IMR-90 (cell line): ENCODE measurements around the gene LMAN2L. TPM values are rescaled to one million over a fixed set of nuclear protein-coding genes. Genes with fewer than 3 reads are reported as not detected.

Experiments used
- ATAC-seq: fragments of 200-7000 bp; cut with Tn5 transposase; 2 replicates; pipeline ENCODE4 v1.9.1; 2020; ENCODE audit warnings: low read depth, mild to moderate bottlenecking, moderate library complexity
- BruUV-seq: library from RNA; stranded (reverse); fragments of 400-500 nt; replicated peaks from 2 replicates; lab custom pipeline; 2021; lab: Mats Ljungman, UMichigan
- CTCF ChIA-PET: fragments of 300-600 bp; formaldehyde crosslinking; extraction: SDS; loops from one replicate; lab custom pipeline; 2021; ENCODE audit warnings: antibody characterized with exemption; lab: Yijun Ruan, JAX
- POLR2A ChIA-PET: fragments of 300-600 bp; sonication (Branson Sonifier 250); formaldehyde crosslinking; loops from one replicate; lab custom pipeline; 2022; ENCODE audit warnings: antibody characterized with exemption; ENCODE audit not compliant: unreplicated experiment; lab: Charles Lee
- DNase-seq: peaks from one replicate; pipeline ENCODE4 v3.0.0; 2013
- H2AFZ ChIP-seq: replicated peaks from 2 replicates; pipeline ENCODE3; 2013; ENCODE audit warnings: low read length, mild to moderate bottlenecking; ENCODE audit not compliant: poor library complexity
- H2AK5ac ChIP-seq: 2 replicates; pipeline ENCODE4 v1.6.1; 2013; ENCODE audit warnings: low read depth, low read length, inconsistent platforms
- H2AK9ac ChIP-seq: replicated peaks from 2 replicates; pipeline ENCODE3; 2013; ENCODE audit warnings: mild to moderate bottlenecking, low read depth, low read length, moderate library complexity; ENCODE audit not compliant: poor library complexity
- H2BK120ac ChIP-seq: 2 replicates; pipeline ENCODE4 v1.6.1; 2013; ENCODE audit warnings: low read depth, low read length, inconsistent platforms
- H2BK15ac ChIP-seq: 3 replicates; pipeline ENCODE4 v1.6.1; 2013; ENCODE audit warnings: low read depth, low read length, inconsistent platforms
- H2BK20ac ChIP-seq: 2 replicates; pipeline ENCODE4 v1.6.1; 2013; ENCODE audit warnings: low read depth, mild to moderate bottlenecking, inconsistent platforms, low read length, moderate library complexity
- H2BK5ac ChIP-seq: 2 replicates; pipeline ENCODE4 v1.6.1; 2013; ENCODE audit warnings: mild to moderate bottlenecking, low read depth, low read length, inconsistent platforms; ENCODE audit not compliant: poor library complexity, severe bottlenecking
- H3K14ac ChIP-seq: replicated peaks from 2 replicates; pipeline ENCODE4 v1.6.1; 2013; ENCODE audit warnings: low read depth, low read length, inconsistent platforms
- H3K18ac ChIP-seq: 2 replicates; pipeline ENCODE4 v1.6.1; 2013; ENCODE audit warnings: low read depth, low read length, control low read depth
- H3K23ac ChIP-seq: 2 replicates; pipeline ENCODE4 v1.6.1; 2013; ENCODE audit warnings: low read depth, low read length, inconsistent platforms
- H3K27ac ChIP-seq: 2 replicates; pipeline ENCODE4 v1.5.1; 2013; ENCODE audit warnings: mild to moderate bottlenecking, control low read depth, low read length; ENCODE audit not compliant: insufficient read depth
- H3K27me3 ChIP-seq: 2 replicates; pipeline ENCODE4 v1.6.1; 2013; ENCODE audit warnings: low read length; ENCODE audit not compliant: control insufficient read depth, insufficient read depth
- H3K36me3 ChIP-seq: 2 replicates; pipeline ENCODE4 v1.6.1; 2013; ENCODE audit warnings: low read length, mixed read lengths; ENCODE audit not compliant: control insufficient read depth, insufficient read depth
- H3K4ac ChIP-seq: 2 replicates; pipeline ENCODE4 v1.6.1; 2013; ENCODE audit warnings: low read depth, low read length, inconsistent platforms
- H3K4me1 ChIP-seq: 2 replicates; pipeline ENCODE4 v1.6.1; 2013; ENCODE audit warnings: low read length, mixed read lengths; ENCODE audit not compliant: control insufficient read depth, insufficient read depth
- H3K4me2 ChIP-seq: 2 replicates; pipeline ENCODE4 v1.6.1; 2013; ENCODE audit warnings: low read depth, mild to moderate bottlenecking, control low read depth, low read length, moderate library complexity
- H3K4me3 ChIP-seq: 2 replicates; pipeline ENCODE4 v1.5.1; 2013; ENCODE audit warnings: low read depth, mild to moderate bottlenecking, control low read depth, low read length, moderate library complexity; ENCODE audit not compliant: insufficient read depth
- H3K56ac ChIP-seq: 2 replicates; pipeline ENCODE4 v1.6.1; 2013; ENCODE audit warnings: low read length, inconsistent platforms; ENCODE audit not compliant: insufficient read depth; ENCODE audit errors: extremely low read depth
- H3K79me1 ChIP-seq, 2 experiments: 2 replicates each; pipeline ENCODE4 v1.6.1; 2013; ENCODE audit warnings: low read length in 2 of 2, inconsistent platforms in 1 of 2, low read depth in 1 of 2
- H3K9ac ChIP-seq: 2 replicates; pipeline ENCODE4 v1.6.1; 2013; ENCODE audit warnings: low read depth, low read length, control low read depth
- H3K9me1 ChIP-seq: 2 replicates; pipeline ENCODE4 v1.6.1; 2013; ENCODE audit warnings: low read length, inconsistent platforms; ENCODE audit not compliant: insufficient read depth
- H3K9me3 ChIP-seq: 2 replicates; pipeline ENCODE4 v1.6.1; 2013; ENCODE audit warnings: low read length; ENCODE audit not compliant: control insufficient read depth, insufficient read depth
- H4K20me1 ChIP-seq: 2 replicates; pipeline ENCODE4 v1.6.1; 2013; ENCODE audit warnings: low read length, inconsistent platforms; ENCODE audit not compliant: insufficient read depth
- H4K5ac ChIP-seq: 2 replicates; pipeline ENCODE4 v1.6.1; 2013; ENCODE audit warnings: mild to moderate bottlenecking, low read depth, low read length, control low read depth
- H4K8ac ChIP-seq, 2 experiments: 2 replicates each; pipeline ENCODE4 v1.6.1; 2013; ENCODE audit warnings: low read depth in 2 of 2, low read length in 2 of 2, control low read depth in 1 of 2, inconsistent platforms in 1 of 2
- H4K91ac ChIP-seq: 2 replicates; pipeline ENCODE4 v1.6.1; 2013; ENCODE audit warnings: low read depth, low read length, inconsistent platforms; ENCODE audit not compliant: insufficient read depth
- CEBPB ChIP-seq: IDR thresholded peaks from 2 replicates; pipeline ENCODE4 v1.6.1; 2012; ENCODE audit warnings: low read depth, low read length, improper control_type of control experiment
- CHD1 ChIP-seq: IDR thresholded peaks from 2 replicates; pipeline ENCODE4 v1.6.1; 2012; ENCODE audit warnings: low read depth, low read length, improper control_type of control experiment
- NFE2L2 ChIP-seq: fragments of 150-350 bp; IDR thresholded peaks from 2 replicates; pipeline ENCODE4 v1.6.1; 2016; ENCODE audit warnings: low read depth, mild to moderate bottlenecking, low read length
- dilution Hi-C: fragments of 300-500 bp; cut with HindIII; formaldehyde crosslinking; loops from one replicate; pipeline ENCODE4 v1.14.3; 2018; ENCODE audit warnings: low sequenced_read_pairs; ENCODE audit not compliant: unreplicated experiment
- in situ Hi-C: fragments of 300-500 bp; cut with MboI; formaldehyde crosslinking; loops from 3 replicates; pipeline ENCODE4 v1.14.3; 2019; ENCODE audit warnings: low sequenced_read_pairs, inconsistent platforms, mixed read lengths
- intact Hi-C: fragments of 100-400 bp; cut with micrococcal nuclease; formaldehyde crosslinking; loops from 2 replicates; pipeline ENCODE4 v1.10.0; 2022
- polyA plus RNA-seq, 3 experiments: library from polyadenylated mRNA; depleted of rRNA; stranded (reverse); fragments of >200 nt; gene quantifications; 2 replicates each; pipeline ENCODE4 v1.2.3, GENCODE V29; 2012; ENCODE audit warnings: low replicate concordance in 1 of 3
- total RNA-seq: library from RNA; depleted of rRNA; stranded (reverse); fragments of >200 nt; gene quantifications from 2 replicates; pipeline ENCODE4 v1.2.3, GENCODE V29; 2012

The LMAN2L gene
- total and polyA plus RNA-seq, 2 of the 4 experiments (the other 2 are of a cell fraction) = 22.5 to 22.9 TPM

DNA sequence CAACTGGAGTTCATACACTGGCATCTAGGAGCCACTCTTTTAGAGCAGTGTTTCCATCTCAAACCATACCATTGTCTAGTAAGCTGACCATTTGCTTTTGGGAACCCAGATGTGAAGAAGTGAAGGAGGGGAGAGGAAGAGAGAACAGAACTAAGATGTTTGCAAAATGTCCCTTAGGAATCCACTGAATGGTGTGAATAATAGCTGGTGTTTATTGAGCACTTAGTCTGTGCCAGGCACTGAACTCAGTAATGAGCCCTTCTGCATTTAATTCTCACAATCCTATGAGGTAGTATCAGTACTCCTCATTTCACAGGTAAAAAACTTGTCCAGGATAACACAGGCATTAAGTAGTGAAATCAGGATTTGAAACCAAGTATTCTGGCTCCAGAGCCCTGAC, 23.5 kb downstream of the LMAN2L start:
- H3K4ac ChIP-seq = no peak overlapping the region
- no peak overlapping the region for H3K14ac ChIP-seq
- H3K18ac ChIP-seq = no peak overlapping the region
- 0 out of 2 replicates have a peak, but pooled peaks cover 3% of the 10 kb centered on the region for H3K9me1 ChIP-seq
- no peak overlapping the region for H2BK15ac ChIP-seq
- H2AK5ac ChIP-seq = no peak overlapping the region
- H3K9me3 ChIP-seq = no peaks in the 10 kb centered on the region
- H2AFZ ChIP-seq = no peak overlapping the region
- no peak overlapping the region for H4K8ac ChIP-seq
- no peak overlapping the region for H4K91ac ChIP-seq
- ATAC-seq (no peak), DNase-seq (no peak)
- H2BK20ac ChIP-seq = no peak overlapping the region
- TF ChIP-seq NFE2L2 (no peak), CHD1 (no peak), CEBPB (no peak)
- H4K20me1 ChIP-seq = no peaks in the 10 kb centered on the region
- H2AK9ac ChIP-seq = no peak overlapping the region
- no peak overlapping the region for H2BK5ac ChIP-seq
- H3K23ac ChIP-seq = no peak overlapping the region
- H3K4me2 ChIP-seq = no peak overlapping the region
- no peaks in the 10 kb centered on the region; the same call in 1 of the 2 replicates for H3K4me1 ChIP-seq
- no peak overlapping the region for H3K9ac ChIP-seq
- BruUV-seq = no TSS peak
- ChIA-PET CTCF (no interaction called here), POLR2A (no interaction called here)
- no peaks in the 10 kb centered on the region for H3K27me3 ChIP-seq
- intact Hi-C loops (no loop called here), in situ Hi-C loops (no loop called here), dilution Hi-C loops (no loop called here)
- no peak overlapping the region for H3K4me3 ChIP-seq
- H2BK120ac ChIP-seq = no peak overlapping the region
- H4K5ac ChIP-seq = no peak overlapping the region
- H3K56ac ChIP-seq = no peak overlapping the region
- peaks cover 14% of the 10 kb centered on the region for H3K36me3 ChIP-seq
- H3K27ac ChIP-seq = no peak overlapping the region
- peaks cover 0 to 5% of the 10 kb centered on the region in 2 experiments; a peak in 1 of 4 replicates for H3K79me1 ChIP-seq
